Stimulated activated CD8-positive, alpha-beta memory T cell treated with anti-CD3 and anti-CD28 coated beads, Interleukin-7, amount 100 ng/mL, for 1 hour (primary cell): ENCODE measurements around the gene CASP6.

ENCODE experiments used
- DNase-seq, 2 donors: peaks; one replicate each; pipeline ENCODE4 v3.0.0-alpha.2; 2020; ENCODE audit warnings: low read depth in 2 of 2

Gene CASP6

DNA sequence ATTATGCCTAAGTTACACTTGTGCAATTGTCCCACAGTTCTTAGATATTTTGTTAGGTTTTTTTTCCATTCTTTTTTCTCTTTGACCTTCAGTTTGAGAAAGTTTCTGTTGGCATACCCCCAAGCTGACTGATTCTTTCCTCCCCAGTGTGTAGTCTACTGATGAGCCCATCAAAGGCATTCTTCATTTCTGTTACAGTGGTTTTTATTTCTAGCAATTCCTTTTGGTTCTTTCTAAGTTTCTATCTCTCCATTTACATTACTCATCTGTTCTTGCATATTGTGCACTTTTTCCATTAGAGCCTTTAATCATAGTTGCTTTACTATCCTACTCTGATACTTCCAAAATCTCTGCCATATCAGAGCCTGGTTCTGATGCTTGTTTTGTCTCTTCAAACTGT lies 31.9 kb downstream of the CASP6 start:
- no peak for DNase-seq

- DNase-seq: no peak
Measured at GRCh38 chr4:109665783-109666485, 37.3 kb downstream of the CASP6 start.

GRCh38 chr4:109662771-109663170 lies 40.5 kb downstream of the CASP6 start:
- no peak for DNase-seq

GRCh38 chr4:109662116-109662515 lies 41.1 kb downstream of the CASP6 start:
- DNase-seq: no peak

DNA sequence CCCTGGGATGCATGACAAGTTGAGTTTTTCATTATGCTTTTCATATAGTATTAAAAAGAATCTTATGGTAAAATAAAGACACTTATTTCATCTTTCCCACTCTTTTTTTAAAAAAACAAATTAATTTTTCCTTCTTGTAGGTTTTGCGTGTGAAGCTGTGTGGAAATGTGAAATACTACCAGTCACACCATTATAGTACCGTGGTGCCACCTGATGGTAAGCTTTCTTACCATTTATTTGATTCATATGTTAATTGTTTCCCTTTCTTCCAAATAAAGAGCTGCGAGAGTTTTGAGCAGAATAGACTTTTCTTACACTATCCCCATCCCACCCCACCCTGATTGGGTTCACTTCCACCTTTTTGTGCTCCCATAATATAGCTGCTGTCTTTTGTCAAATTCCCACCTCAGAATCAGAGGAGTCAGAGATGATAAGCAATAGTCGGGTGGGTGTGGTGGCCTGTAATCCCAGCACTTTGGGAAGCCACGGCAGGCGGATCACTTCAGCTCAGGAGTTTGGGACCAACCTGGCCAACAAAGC lies 44.3 kb downstream of the CASP6 start:
- no peak for DNase-seq

DNA sequence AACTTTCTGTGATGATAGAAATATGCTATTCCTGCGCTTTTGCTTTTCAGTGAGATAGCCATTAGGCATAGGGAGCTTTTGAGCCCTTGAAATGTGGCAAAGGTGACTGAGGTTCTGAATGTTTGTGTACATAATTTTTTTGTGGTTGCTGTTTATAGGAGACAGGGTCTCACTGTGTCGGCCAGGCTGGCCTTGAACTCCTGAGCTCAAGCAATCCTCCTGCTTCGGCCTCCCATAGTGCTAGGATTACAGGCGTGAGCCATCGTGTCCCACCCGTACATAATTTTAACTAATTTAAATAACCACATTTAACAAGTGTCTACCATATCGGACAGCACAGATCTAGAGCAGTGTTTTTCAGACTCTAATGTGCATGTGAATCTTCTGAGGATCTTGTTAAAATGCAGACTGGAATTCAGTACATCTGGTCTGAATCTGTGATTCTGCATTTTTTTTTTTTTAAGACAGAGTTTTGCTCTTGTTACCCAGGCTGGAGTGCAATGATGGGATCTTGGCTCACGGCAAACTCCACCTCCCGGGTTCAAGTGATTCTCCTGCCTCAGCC lies 45.3 kb downstream of the CASP6 start:
- no peak for DNase-seq

- no peak for DNase-seq
Measured at GRCh38 chr4:109655396-109655795, 47.8 kb downstream of the CASP6 start.

GRCh38 chr4:109649872-109650271 lies 53.4 kb downstream of the CASP6 start:
- no peak for DNase-seq

- no peak for DNase-seq
Measured at GRCh38 chr4:109648997-109649575, 54.2 kb downstream of the CASP6 start.

DNA sequence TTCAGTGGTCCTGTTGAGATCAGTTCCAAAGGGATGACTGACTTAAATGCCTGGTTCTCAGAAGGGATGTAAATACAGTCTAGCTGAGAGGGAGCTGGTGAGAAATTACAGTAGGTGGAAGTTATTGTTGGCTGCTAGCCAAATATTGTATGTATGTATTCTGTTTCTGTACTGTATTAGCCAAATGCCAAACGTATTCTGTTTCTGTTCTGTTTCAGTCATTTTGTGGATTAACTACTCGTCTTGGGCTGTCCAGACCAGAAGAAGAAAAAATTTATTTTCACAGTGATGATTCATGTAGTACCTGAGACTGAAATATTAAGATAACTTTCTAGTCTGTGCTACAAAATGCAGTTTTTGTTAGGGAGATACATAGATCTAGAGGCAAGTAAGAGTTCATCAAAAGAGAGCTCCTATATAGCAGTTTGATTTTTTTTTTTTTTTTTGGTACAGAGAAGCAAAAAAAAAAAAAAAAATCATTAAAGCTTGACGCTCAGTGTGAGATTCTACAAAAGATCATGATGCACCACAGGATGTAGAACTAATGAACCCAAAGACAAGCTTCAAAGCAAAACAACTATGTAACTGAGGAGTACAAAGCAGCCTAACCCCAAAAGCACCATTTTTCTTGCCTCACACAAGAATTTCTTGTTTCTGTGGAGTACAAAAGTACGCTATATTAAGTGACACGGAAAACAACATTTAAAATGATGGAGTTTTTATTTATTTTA lies 54.8 kb downstream of the CASP6 start:
- DNase-seq: no peak

- DNase-seq: no peak
Measured at GRCh38 chr4:109645874-109646710, 57.2 kb downstream of the CASP6 start.

- DNase-seq: no peak
Measured at GRCh38 chr4:109640644-109641043, 62.6 kb downstream of the CASP6 start.
